RKO (cell line): ENCODE data around the gene TTLL10.
"Not testable (repeated sequence)": the region's sequence is repeated elsewhere in the genome, so short reads cannot be mapped to it uniquely, and the experiment has no call there.

Experiments
- DNase-seq: peaks from one replicate; pipeline ENCODE4 v3.0.0-alpha.2; 2016; ENCODE audit warnings: low spot score

Gene TTLL10

GRCh38 chr1:1141244-1141910, 32.3 kb upstream of the TTLL10 start:
- no peak for DNase-seq

- no peak for DNase-seq
Observed at GRCh38 chr1:1141911-1142250, 31.8 kb upstream of the TTLL10 start.

- DNase-seq: not testable (repeated sequence)
Observed at GRCh38 chr1:1142352-1142751, 31.3 kb upstream of the TTLL10 start.

DNA sequence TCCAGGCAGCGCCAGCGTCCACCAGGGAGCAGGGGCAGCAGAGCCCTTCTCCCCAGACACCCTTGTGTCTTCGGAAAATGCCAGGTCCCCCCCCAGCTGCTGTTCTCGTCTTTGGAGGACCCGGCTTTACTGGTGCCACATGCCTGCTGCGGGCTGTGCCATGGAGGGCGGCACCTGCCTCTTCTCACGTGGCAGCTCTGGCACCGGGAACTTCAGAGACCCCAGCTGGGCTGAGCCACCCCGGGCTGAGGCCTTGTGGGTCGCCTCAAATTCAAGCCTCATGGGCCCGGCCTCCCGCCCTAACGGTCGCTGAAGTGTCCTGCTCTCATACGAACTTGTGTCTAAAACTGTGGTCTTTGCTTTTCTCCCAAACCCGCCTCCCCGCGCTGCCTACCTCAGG, 30.8 kb upstream of the TTLL10 start:
- DNase-seq: no peak

GRCh38 chr1:1143636-1144035, 30.0 kb upstream of the TTLL10 start:
- no peak for DNase-seq

DNA sequence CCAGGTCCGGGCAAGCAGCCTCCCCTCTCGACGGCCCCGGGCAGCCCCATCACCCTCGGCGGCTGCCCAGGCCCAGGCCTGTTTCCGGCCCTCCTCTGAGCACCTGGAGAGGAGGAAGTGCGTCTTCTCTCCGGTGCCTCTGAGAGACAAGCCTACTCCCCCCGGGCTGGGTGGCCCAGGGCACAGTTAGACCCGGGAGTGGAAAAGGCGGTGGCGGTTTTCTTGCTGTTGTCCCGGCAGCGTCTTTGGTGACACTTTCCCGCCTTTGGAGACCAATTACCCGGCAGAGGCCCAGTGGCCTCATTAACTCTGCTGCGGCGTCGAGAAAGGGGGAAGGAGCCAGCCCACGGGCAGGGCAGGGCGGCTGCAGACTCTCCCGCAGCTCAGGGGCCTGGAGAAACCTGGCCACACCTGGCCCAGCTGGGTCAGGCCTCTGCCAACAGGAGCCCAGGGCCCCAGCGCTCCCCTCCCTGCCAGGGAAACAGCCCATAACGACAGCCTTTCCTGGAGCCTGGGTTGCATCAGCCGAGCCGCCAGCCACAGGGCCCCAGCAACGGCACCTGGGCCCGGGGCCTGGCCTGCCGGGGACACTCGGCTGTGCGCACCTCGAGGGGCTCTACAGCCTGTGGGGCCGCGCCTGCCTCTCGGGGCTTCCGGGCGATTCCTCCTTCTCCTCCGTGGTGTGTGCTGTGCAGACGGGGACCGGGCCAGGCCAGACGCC, 29.4 kb upstream of the TTLL10 start:
- DNase-seq: no peak

DNA sequence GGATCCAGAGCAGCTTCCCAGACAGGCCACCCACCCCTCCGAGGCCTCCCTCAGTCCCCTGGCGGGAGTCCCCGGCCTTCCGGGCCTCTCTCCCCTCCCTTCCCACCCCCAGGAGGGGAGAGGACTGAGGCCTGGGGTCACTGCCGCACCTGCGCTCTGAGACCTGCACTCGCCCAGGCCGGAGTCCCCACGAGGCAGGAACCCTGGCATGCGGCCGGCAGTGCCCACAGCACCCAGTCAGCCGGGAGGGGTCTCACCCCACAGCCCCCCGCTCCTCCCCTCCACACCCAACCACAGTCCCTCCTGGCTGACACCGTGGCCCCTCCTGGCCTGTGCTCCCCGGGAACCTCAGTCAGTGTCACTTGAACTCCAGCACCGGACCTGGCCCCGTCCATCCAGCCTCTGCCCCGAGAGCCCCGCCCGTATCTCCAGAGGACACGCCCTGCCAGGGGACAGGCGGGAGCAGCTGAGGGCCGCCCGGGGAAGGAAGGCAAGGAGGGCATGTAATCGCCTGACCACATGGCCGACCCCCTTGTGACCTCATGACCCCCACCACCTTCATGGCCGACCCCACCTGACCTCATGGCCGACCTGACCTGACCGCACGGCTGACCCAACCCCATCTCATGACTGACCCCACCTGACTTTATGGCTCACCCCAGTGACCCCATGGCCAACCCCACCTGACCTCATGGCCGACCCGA, 28.7 kb upstream of the TTLL10 start:
- DNase-seq: no peak

GRCh38 chr1:1145547-1145914, 28.1 kb upstream of the TTLL10 start:
- no peak for DNase-seq

GRCh38 chr1:1146026-1146425, 27.7 kb upstream of the TTLL10 start:
- DNase-seq: no peak

- DNase-seq: no peak
Observed at GRCh38 chr1:1146596-1146995, 27.1 kb upstream of the TTLL10 start.

DNA sequence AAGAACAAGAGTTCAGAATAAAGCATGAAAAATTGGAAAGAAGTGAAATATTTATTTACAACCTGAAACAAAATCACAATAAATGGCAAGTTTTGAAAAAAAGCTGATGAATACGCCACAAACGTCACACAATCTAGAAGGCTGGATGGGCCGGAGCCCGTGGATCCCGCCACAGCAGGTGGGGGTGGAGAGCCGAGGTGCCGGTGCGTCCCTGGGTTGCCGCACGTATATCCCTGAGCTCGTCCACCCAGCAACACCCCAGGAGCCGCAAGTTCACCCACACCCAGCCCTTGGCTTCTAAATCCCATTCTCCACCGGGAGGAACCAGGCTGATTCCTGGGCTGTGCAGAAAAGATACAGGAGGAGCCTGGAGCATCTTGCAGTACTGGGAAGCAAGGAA, 25.6 kb upstream of the TTLL10 start:
- no peak for DNase-seq

- DNase-seq: no peak
Observed at GRCh38 chr1:1148569-1148968, 25.1 kb upstream of the TTLL10 start.

DNA sequence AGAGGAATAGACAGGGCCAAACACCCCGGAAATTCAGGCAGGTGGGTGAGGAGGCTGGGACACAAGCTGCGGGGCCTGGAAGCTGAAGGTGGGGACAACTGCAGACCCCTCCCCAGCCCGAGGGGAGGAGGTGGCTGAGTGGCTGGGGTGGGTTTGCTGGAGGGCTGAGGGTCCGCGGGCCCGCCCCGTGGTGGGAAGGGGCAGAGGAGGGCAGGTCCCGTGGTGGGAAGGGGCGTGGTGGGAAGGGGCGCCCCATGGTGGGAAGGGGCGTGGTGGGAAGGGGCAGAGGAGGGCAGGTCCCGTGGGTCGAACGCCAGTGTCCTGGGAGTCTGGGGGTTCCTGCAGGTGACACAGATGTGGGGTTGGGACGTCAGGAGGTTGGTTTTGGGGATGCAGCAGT, 24.3 kb upstream of the TTLL10 start:
- no peak for DNase-seq

- no peak for DNase-seq
Observed at GRCh38 chr1:1150100-1150499, 23.6 kb upstream of the TTLL10 start.

- no peak for DNase-seq
Observed at GRCh38 chr1:1151306-1151705, 22.4 kb upstream of the TTLL10 start.

- not testable (repeated sequence) for DNase-seq
Observed at GRCh38 chr1:1152431-1152830, 21.2 kb upstream of the TTLL10 start.

- DNase-seq: not testable (repeated sequence)
Observed at GRCh38 chr1:1153215-1153614, 20.5 kb upstream of the TTLL10 start.

- no peak for DNase-seq
Observed at GRCh38 chr1:1153874-1154273, 19.8 kb upstream of the TTLL10 start.

DNA sequence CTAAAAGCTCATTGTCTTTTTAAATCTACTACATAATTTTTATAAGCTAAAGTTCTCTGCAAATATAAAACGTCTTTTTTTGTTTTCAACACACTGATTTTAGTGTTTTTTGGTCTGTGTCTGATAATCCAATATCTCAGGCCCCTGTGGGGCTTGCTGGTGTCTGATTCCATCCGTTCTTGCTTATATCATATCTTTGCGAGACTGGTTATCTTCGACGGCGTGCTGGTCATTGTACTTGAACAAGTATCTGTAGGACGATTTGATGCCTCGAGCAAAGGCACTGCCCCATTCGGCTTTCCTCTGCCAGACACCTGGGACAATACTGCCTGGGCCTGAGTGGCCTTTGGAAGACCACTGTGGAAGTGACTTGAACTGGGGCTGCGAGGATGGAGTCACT, 18.4 kb upstream of the TTLL10 start:
- DNase-seq: no peak

- no peak for DNase-seq
Observed at GRCh38 chr1:1156140-1157032, 17.3 kb upstream of the TTLL10 start.

DNA sequence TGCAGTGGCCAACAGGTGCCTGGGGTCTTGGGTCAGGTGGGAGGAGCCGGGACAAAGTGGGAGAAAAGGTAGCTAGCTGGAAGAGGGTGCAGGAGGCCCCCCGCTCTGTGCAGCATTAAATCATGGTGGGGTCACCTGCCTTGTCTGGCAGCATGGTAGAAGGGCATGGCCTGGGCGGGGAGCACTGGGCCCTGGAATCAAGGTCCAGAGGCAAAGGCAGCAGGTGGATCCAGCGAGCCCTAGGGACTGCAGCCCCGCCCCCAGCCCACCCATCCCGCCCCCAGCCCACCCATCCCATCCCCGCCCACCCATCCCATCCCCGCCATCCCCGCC, 16.7 kb upstream of the TTLL10 start:
- DNase-seq: no peak

- peak; percentile 93 for DNase-seq
Observed at GRCh38 chr1:1157426-1157913, 16.2 kb upstream of the TTLL10 start.
